Mucosa of gallbladder (tissue), 1 donor: Measurements from ENCODE around the gene AFAP1. TPM values are rescaled to one million over a fixed set of nuclear protein-coding genes. Genes with fewer than 3 reads are reported as not detected.

Experiments
- DNase-seq: peaks from one replicate; pipeline ENCODE4 v3.0.0-alpha.2; 2020; ENCODE audit warnings: low spot score
- total RNA-seq: library from RNA; stranded (reverse); gene quantifications from one replicate; pipeline ENCODE4 v1.2.1, GENCODE V29; 2021
- donor health status: DM: no; HTN: no; CAD: no.

Gene AFAP1
- total RNA-seq, 1 donor from 2014 or later = 22.7 TPM

GRCh38 chr4:7915875-7916242, 23.8 kb downstream of the AFAP1 start:
- DNase-seq = no peak

- DNase-seq = no peak
These were observed 26.8 kb downstream of the AFAP1 start for GRCh38 chr4:7912826-7913225.

- DNase-seq = no peak
These were observed 28.6 kb downstream of the AFAP1 start for GRCh38 chr4:7910952-7911578.

GRCh38 chr4:7910263-7910896, 29.3 kb downstream of the AFAP1 start:
- no peak for DNase-seq

GRCh38 chr4:7909463-7910262, 30.0 kb downstream of the AFAP1 start:
- DNase-seq = no peak

GRCh38 chr4:7908668-7909067, 31.0 kb downstream of the AFAP1 start:
- no peak for DNase-seq

DNA sequence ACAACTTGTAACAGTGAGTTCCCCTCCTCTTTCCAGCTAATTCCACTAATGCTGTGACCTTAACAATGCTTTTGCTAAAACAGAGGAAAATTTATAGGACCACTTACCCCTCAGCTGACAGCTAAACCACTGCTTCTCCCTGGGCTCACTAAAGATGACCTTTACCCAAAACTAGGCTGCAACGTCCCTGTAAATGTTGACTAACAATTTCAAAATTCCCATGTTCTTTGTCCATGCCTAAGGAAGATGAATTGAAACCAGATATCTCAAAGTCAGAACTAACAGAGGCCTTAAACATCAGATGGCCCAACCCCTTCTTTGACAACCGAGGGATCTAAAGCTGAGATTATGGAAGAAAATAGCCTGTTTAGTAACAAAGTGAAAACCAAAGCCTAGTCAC, 32.5 kb downstream of the AFAP1 start:
- DNase-seq = no peak

- no peak for DNase-seq
These were observed 33.4 kb downstream of the AFAP1 start for GRCh38 chr4:7906171-7906701.

DNA sequence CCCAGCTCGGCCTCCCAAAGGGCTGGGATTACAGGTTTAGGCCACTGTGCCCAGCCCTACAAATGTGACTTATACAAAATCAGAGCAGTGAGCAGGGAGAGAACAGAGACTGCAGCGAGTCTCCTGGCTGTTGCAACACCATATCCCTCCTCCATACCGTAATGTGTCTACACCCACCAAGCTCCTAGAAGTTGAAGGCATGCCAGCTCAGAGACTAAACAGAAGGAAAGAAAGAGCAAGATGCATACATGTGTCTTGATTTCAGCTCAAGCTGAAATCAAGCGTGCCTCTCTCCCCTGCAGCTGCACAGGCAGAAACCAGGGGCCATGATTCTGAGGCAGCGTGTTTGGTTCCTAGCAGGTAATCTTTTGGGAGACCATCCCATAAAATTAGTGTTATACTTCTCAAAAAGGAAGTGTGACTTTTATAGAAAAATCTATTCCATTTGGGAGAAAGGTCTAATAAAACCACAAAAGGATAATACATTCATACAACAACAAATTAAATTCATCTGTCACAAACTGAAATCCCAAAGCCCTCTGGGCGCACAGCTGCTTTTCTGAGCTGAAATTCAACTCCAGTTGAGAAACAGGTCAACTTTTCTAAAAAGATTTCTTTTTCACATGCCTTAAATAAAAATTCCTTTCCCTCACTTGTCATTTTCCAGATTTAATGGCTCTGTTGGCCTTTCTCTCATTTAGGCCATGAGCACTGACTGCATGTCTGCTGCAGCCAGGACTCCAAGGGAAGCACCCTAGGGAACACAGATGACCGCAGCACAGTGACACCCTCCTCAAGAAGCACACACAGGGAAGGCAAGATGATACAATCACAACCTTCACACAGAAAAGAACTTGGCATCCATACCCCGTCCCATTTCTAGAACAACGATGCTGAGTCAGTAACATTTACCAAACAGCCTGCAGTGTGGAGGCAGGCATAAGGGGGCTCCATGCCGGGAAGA, 34.4 kb downstream of the AFAP1 start:
- no peak for DNase-seq

- no peak for DNase-seq
These were observed 35.7 kb downstream of the AFAP1 start for GRCh38 chr4:7903791-7904516.

- no peak for DNase-seq
These were observed 36.8 kb downstream of the AFAP1 start for GRCh38 chr4:7902826-7903225.

- no peak for DNase-seq
These were observed 37.5 kb downstream of the AFAP1 start for GRCh38 chr4:7902101-7902553.

GRCh38 chr4:7901311-7901885, 38.3 kb downstream of the AFAP1 start:
- DNase-seq = no peak

GRCh38 chr4:7900334-7900909, 39.2 kb downstream of the AFAP1 start:
- DNase-seq = no peak

DNA sequence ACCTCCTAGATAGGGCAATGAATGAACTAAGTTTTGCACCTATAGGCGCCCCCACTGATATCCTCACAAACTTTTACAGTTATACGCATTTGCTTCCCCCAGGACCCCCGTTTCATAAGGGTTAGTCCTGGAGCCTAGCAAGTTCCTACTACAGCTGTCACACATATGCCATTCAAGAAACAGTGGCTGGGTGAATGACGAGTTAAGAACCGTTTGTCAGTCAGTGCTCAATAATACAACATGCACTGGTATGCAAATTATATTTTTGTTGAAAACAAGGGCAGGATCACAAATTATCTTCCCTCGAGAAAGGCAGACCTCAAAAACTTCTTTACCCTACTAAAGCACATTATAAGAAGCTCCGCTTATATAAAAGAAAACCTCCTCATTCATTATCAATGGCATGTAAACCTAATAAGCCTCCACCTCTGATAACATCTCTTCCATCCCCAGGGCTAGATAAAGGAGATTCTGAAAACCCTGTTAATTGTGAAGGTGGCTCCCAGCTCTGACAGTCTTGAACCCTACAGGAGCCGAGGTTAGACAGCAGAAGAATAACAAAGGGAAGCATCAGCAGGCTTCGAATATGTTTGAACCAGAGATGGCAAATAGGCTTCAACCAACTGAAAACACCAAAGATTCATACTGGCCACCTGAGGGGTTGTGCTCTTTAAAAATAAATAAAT, 40.3 kb downstream of the AFAP1 start:
- DNase-seq = no peak

GRCh38 chr4:7898385-7898784, 41.3 kb downstream of the AFAP1 start:
- no peak for DNase-seq

DNA sequence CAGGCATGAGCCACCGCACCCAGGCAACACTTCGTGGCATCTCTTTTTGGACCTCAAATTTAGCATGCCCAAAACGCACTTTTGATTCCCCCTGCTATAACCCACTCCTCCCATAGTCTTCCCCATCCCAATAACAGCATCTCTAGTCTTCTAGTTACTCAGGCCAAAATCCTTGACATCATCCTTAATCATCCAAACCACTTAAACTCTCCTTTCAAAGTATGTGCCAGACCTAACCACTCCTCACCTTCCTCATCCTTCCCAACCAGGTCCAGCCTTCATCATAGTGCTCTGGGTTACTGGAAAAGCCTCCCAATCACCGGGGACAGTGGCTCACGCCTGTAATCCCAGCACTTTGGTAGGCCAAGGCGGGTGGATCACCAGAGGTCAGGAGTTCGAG, 41.9 kb downstream of the AFAP1 start:
- no peak for DNase-seq

DNA sequence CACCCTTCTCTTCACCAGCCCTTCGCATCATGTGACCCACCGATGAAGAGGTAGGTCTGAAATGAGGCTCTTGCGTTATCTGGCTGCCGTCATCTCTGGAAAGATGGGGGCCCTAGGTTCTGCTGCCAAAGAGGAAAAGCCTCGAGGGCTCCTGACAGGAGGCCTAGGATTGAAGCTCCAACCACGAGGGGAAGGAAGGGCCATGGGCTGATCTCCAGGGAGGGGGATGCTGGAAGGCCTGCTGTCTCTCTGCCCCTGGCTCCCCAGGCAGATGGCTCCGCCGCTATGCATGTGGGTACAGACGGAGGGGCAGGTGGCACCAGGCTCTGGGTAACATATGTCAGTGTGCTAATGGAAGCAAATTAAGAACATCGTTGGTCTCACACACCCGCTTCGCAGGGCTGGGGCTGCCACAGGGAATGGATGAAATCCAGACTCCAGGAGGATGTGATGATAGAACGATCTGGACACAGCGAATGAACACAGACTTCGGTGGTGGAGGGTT, 44.9 kb downstream of the AFAP1 start:
- DNase-seq = no peak

- DNase-seq = no peak
These were observed 45.5 kb downstream of the AFAP1 start for GRCh38 chr4:7894098-7894676.
